ENCODE measurements around the gene EDA.

The EDA gene

GRCh38 chrX:70084592-70085240 is 468.8 kb downstream of the EDA start:
- Histone ChIP-seq H3K79me2 (ENCODE audit: control insufficient read depth, low read length) (no peaks in the 10 kb centered on the region), H4K20me1 (ENCODE audit: control insufficient read depth, insufficient read depth, low read depth, low read length) (no peaks in the 10 kb centered on the region), H3K27me3 (ENCODE audit: control insufficient read depth, low read length) (no peaks in the 10 kb centered on the region), H3K9me3 (ENCODE audit: control insufficient read depth, insufficient read depth, low read length) (no peaks in the 10 kb centered on the region), H3F3A (ENCODE audit: control insufficient read depth, insufficient read depth) (no peaks in the 10 kb centered on the region), H3K27ac (ENCODE audit: low read depth, low read length) (no peak overlapping the region), H3K4me3 (ENCODE audit: low read length) (no peak overlapping the region), H3K36me3 (ENCODE audit: control insufficient read depth, low read length) (no peaks in the 10 kb centered on the region), H3K4me1 (ENCODE audit: control insufficient read depth, low read length) (no peaks in the 10 kb centered on the region), H3K4me2 (ENCODE audit: low read length) (no peak overlapping the region), H3K9me2 (replicated peaks; ENCODE audit: control insufficient read depth, low read length) (no peaks in the 10 kb centered on the region)
- TF ChIP-seq EZH2phosphoT487 (IDR thresholded peaks at IDR 0.05; ENCODE audit: borderline replicate concordance, low read length) (no peak), CTCF (IDR thresholded peaks at IDR 0.05; ENCODE audit: low read depth, low read length, poor library complexity, severe bottlenecking) (no peak)

DNA sequence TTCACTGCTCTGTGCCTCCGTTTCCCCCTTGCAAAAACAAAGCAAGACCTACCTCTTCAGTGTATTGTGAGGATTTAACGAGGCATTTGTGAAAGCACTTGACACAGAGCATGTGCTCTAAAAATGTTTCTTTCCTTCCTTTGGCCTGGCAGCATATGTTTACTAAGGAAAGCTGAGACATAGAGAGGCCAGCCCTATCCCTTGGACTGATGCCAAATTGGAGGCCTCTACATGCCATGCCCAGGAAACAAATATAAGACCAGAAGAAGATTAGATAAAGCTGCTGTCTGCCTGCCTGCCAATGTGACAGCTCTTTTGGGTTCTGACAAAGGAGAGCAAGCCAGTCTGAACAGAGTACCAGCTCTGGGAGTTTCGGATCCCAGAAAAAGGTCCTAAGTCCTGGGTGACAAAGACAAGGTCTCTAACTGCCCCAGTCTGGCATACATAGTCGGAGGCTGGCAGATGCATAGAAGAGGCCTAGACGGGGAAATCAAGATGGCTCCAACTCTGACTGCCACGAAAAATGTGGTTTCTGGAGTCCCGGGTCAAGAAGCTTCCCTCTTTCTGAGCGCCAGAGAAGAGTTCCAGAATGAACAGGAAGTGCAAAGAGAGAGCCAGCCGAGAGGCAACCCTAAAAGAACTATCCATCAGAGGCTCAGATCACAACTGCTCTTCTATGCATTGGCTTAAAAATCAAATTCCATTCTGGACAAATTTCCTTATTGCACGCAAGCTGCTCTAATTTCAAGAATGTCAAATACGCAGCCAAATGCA is 472.1 kb downstream of the EDA start:
- TF ChIP-seq EZH2phosphoT487 (IDR thresholded peaks at IDR 0.05; ENCODE audit: borderline replicate concordance, low read length) (no peak), CTCF (IDR thresholded peaks at IDR 0.05; ENCODE audit: low read depth, low read length, poor library complexity, severe bottlenecking) (no peak)
- Histone ChIP-seq H3K27me3 (ENCODE audit: control insufficient read depth, low read length) (no peaks in the 10 kb centered on the region), H3K79me2 (ENCODE audit: control insufficient read depth, low read length) (no peaks in the 10 kb centered on the region), H3K4me1 (ENCODE audit: control insufficient read depth, low read length) (no peaks in the 10 kb centered on the region), H3K36me3 (ENCODE audit: control insufficient read depth, low read length) (no peaks in the 10 kb centered on the region), H3K9me3 (ENCODE audit: control insufficient read depth, insufficient read depth, low read length) (no peaks in the 10 kb centered on the region), H3K4me2 (ENCODE audit: low read length) (no peak overlapping the region), H3F3A (ENCODE audit: control insufficient read depth, insufficient read depth) (no peaks in the 10 kb centered on the region), H3K9me2 (replicated peaks; ENCODE audit: control insufficient read depth, low read length) (no peaks in the 10 kb centered on the region), H4K20me1 (ENCODE audit: control insufficient read depth, insufficient read depth, low read depth, low read length) (no peaks in the 10 kb centered on the region), H3K27ac (ENCODE audit: low read depth, low read length) (no peak overlapping the region), H3K4me3 (ENCODE audit: low read length) (no peak overlapping the region)

- no peak overlapping the region for H3K27ac ChIP-seq (ENCODE audit: low read depth, low read length)
- H3K79me2 ChIP-seq (ENCODE audit: control insufficient read depth, low read length): no peaks in the 10 kb centered on the region
- no peaks in the 10 kb centered on the region for H3K9me3 ChIP-seq (ENCODE audit: control insufficient read depth, insufficient read depth, low read length)
- H3F3A ChIP-seq (ENCODE audit: control insufficient read depth, insufficient read depth): no peaks in the 10 kb centered on the region
- H4K20me1 ChIP-seq (ENCODE audit: control insufficient read depth, insufficient read depth, low read depth, low read length): no peaks in the 10 kb centered on the region
- H3K27me3 ChIP-seq (ENCODE audit: control insufficient read depth, low read length): no peaks in the 10 kb centered on the region
- no peak overlapping the region for H3K4me3 ChIP-seq (ENCODE audit: low read length)
- no peak overlapping the region for H3K4me2 ChIP-seq (ENCODE audit: low read length)
- H3K36me3 ChIP-seq (ENCODE audit: control insufficient read depth, low read length): no peaks in the 10 kb centered on the region
- H3K4me1 ChIP-seq (ENCODE audit: control insufficient read depth, low read length): no peaks in the 10 kb centered on the region
- H3K9me2 ChIP-seq (replicated peaks; ENCODE audit: control insufficient read depth, low read length): no peaks in the 10 kb centered on the region
- TF ChIP-seq EZH2phosphoT487 (IDR thresholded peaks at IDR 0.05; ENCODE audit: borderline replicate concordance, low read length): no peak
- TF ChIP-seq CTCF (IDR thresholded peaks at IDR 0.05; ENCODE audit: low read depth, low read length, poor library complexity, severe bottlenecking): no peak
Measured at GRCh38 chrX:70088751-70089150, 472.8 kb downstream of the EDA start.

Measured in DOHH2 (cell line).